ENCODE data around the gene LMTK3. TPM values are rescaled to one million over a fixed set of nuclear protein-coding genes. Genes with fewer than 3 reads are reported as not detected.

Gene LMTK3
- polyA plus RNA-seq, 1 donor from 2014 or later = 8.1 TPM

DNA sequence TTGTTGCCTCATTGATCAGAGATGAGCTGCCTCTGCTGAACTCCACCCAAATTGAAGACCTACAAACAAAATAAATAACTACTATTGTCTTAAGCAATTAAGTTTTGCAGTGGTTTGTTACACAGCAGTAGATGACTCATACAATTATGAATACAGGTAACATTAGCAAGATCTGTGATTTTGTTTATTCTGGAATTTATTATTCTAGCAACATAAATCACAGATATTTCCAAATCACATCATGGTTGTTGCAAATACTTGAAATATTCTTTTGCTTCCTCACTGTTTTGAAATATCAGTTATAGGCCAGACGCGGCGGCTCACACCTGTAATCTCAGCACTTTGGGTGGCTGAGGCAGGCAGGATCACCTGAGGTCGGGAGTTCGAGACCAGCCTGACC lies 13.1 kb upstream of the LMTK3 start:
- no peaks in the 10 kb centered on the region for H3F3A ChIP-seq (ENCODE audit: insufficient read depth, low read length, poor library complexity, severe bottlenecking)
- TF ChIP-seq EZH2 (IDR thresholded peaks at IDR 0.05; ENCODE audit: borderline replicate concordance, insufficient read depth, low read length, poor library complexity, severe bottlenecking) (no peak), SMC3 (conservative IDR thresholded peaks at IDR 0.05; ENCODE audit: poor library complexity) (no peak), EP300 (conservative IDR thresholded peaks at IDR 0.05; ENCODE audit: poor library complexity, severe bottlenecking) (no peak), POLR2AphosphoS5 (IDR thresholded peaks at IDR 0.05) (no peak), RAD21 (conservative IDR thresholded peaks at IDR 0.05) (no peak), TAF1 (IDR thresholded peaks at IDR 0.05; ENCODE audit: low read depth) (no peak), MXI1 (conservative IDR thresholded peaks at IDR 0.05; ENCODE audit: poor library complexity, severe bottlenecking) (no peak)
- TF ChIP-seq, protein P1, sequence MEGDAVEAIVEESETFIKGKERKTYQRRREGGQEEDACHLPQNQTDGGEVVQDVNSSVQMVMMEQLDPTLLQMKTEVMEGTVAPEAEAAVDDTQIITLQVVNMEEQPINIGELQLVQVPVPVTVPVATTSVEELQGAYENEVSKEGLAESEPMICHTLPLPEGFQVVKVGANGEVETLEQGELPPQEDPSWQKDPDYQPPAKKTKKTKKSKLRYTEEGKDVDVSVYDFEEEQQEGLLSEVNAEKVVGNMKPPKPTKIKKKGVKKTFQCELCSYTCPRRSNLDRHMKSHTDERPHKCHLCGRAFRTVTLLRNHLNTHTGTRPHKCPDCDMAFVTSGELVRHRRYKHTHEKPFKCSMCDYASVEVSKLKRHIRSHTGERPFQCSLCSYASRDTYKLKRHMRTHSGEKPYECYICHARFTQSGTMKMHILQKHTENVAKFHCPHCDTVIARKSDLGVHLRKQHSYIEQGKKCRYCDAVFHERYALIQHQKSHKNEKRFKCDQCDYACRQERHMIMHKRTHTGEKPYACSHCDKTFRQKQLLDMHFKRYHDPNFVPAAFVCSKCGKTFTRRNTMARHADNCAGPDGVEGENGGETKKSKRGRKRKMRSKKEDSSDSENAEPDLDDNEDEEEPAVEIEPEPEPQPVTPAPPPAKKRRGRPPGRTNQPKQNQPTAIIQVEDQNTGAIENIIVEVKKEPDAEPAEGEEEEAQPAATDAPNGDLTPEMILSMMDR (IDR thresholded peaks at IDR 0.05; ENCODE audit: poor library complexity, severe bottlenecking) = no peak
- no peak overlapping the region for H3K27ac ChIP-seq (ENCODE audit: low read length)
- H4K20me1 ChIP-seq (ENCODE audit: insufficient read depth) = no peaks in the 10 kb centered on the region
- H3K9me2 ChIP-seq (ENCODE audit: insufficient read depth, low read length) = no peaks in the 10 kb centered on the region
- no peak overlapping the region for H3K4me3 ChIP-seq (ENCODE audit: low read length)
- no peak overlapping the region for H3K9ac ChIP-seq (ENCODE audit: low read length)
- H3K27me3 ChIP-seq (ENCODE audit: insufficient read depth, low read depth, low read length) = no peaks in the 10 kb centered on the region
- no peaks in the 10 kb centered on the region for H3K79me2 ChIP-seq (replicated peaks; ENCODE audit: insufficient read depth, low read length)
- peaks cover 4% of the 10 kb centered on the region for H3K9me3 ChIP-seq (ENCODE audit: low read length)
- no peak overlapping the region for H2AFZ ChIP-seq (ENCODE audit: low read depth, low read length)
- H3K4me2 ChIP-seq (ENCODE audit: low read length) = no peak overlapping the region
- no peaks in the 10 kb centered on the region for H3K36me3 ChIP-seq (ENCODE audit: insufficient read depth, low read length)

DNA sequence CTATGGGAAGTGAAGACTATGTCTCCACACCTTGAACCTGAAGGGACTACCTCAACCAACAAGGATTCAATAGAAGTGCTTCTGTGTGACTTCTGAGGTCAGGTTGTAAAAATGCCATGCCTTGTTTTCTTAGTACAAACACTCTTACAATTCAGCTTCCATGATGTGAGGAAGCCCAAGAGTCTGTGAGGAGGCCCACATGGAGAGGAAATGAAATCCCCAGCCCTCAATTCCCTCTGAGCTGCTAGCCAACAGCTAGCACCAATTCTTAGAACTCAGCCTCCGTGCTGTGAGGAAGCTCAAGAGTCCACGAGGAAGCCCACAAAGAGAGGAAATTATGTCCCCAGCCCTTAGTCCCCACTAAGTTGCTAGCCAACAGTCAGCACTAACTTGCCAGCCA lies 12.6 kb upstream of the LMTK3 start:
- Histone ChIP-seq H3K9me3 (ENCODE audit: low read length) (peaks cover 4% of the 10 kb centered on the region), H3K9me2 (ENCODE audit: insufficient read depth, low read length) (no peaks in the 10 kb centered on the region), H2AFZ (ENCODE audit: low read depth, low read length) (no peak overlapping the region), H3K4me3 (ENCODE audit: low read length) (no peak overlapping the region), H3K9ac (ENCODE audit: low read length) (no peak overlapping the region), H3K27ac (ENCODE audit: low read length) (no peak overlapping the region), H3K4me2 (ENCODE audit: low read length) (no peak overlapping the region), H3K36me3 (ENCODE audit: insufficient read depth, low read length) (no peaks in the 10 kb centered on the region), H3K79me2 (replicated peaks; ENCODE audit: insufficient read depth, low read length) (no peaks in the 10 kb centered on the region), H3F3A (ENCODE audit: insufficient read depth, low read length, poor library complexity, severe bottlenecking) (no peaks in the 10 kb centered on the region), H4K20me1 (ENCODE audit: insufficient read depth) (no peaks in the 10 kb centered on the region), H3K27me3 (ENCODE audit: insufficient read depth, low read depth, low read length) (no peaks in the 10 kb centered on the region)
- TF ChIP-seq TAF1 (IDR thresholded peaks at IDR 0.05; ENCODE audit: low read depth) (no peak), EP300 (conservative IDR thresholded peaks at IDR 0.05; ENCODE audit: poor library complexity, severe bottlenecking) (no peak), SMC3 (conservative IDR thresholded peaks at IDR 0.05; ENCODE audit: poor library complexity) (no peak), POLR2AphosphoS5 (IDR thresholded peaks at IDR 0.05) (no peak), RAD21 (conservative IDR thresholded peaks at IDR 0.05) (no peak), MXI1 (conservative IDR thresholded peaks at IDR 0.05; ENCODE audit: poor library complexity, severe bottlenecking) (no peak), EZH2 (IDR thresholded peaks at IDR 0.05; ENCODE audit: borderline replicate concordance, insufficient read depth, low read length, poor library complexity, severe bottlenecking) (no peak)
- TF ChIP-seq, protein P2, sequence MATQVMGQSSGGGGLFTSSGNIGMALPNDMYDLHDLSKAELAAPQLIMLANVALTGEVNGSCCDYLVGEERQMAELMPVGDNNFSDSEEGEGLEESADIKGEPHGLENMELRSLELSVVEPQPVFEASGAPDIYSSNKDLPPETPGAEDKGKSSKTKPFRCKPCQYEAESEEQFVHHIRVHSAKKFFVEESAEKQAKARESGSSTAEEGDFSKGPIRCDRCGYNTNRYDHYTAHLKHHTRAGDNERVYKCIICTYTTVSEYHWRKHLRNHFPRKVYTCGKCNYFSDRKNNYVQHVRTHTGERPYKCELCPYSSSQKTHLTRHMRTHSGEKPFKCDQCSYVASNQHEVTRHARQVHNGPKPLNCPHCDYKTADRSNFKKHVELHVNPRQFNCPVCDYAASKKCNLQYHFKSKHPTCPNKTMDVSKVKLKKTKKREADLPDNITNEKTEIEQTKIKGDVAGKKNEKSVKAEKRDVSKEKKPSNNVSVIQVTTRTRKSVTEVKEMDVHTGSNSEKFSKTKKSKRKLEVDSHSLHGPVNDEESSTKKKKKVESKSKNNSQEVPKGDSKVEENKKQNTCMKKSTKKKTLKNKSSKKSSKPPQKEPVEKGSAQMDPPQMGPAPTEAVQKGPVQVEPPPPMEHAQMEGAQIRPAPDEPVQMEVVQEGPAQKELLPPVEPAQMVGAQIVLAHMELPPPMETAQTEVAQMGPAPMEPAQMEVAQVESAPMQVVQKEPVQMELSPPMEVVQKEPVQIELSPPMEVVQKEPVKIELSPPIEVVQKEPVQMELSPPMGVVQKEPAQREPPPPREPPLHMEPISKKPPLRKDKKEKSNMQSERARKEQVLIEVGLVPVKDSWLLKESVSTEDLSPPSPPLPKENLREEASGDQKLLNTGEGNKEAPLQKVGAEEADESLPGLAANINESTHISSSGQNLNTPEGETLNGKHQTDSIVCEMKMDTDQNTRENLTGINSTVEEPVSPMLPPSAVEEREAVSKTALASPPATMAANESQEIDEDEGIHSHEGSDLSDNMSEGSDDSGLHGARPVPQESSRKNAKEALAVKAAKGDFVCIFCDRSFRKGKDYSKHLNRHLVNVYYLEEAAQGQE (IDR thresholded peaks at IDR 0.05; ENCODE audit: borderline replicate concordance) = no peak
- TF ChIP-seq, protein P1 (IDR thresholded peaks at IDR 0.05; ENCODE audit: poor library complexity, severe bottlenecking) = no peak
